Breast epithelium (tissue), 3 donors: ENCODE data around the gene DPYD.

Source experiments
- CTCF ChIP-seq, 3 donors: fragments of 450-650 bp; IDR thresholded peaks; one replicate each; pipeline ENCODE4 v1.5.1; 2016 to 2017; ENCODE audit warnings: antibody characterized with exemption in 3 of 3, mild to moderate bottlenecking in 3 of 3, moderate library complexity in 3 of 3
- POLR2A ChIP-seq: fragments of 450-650 bp; IDR thresholded peaks from one replicate; pipeline ENCODE4 v1.6.1; 2016; ENCODE audit warnings: antibody characterized with exemption, mild to moderate bottlenecking, moderate library complexity

DNA sequence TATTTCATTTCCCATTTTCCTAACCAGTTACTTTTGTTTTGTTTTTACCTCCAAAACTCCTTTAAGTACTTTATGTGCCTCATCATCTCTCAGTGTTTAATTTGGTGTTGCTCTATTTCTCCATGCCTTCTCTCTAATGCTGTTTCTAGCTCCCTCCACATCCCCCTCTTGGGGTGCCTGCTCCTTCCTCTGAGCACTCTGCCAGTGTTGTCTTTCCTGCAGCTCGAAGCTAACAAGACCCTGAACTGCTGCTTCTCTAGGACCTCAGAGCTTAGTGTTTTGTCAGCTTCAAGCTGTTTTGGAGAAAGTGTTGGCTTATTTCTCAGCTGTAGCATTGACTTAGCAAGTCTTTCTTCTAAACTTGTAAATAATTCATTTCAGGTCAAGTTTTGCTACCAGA is 290.6 kb downstream of the DPYD start:
- TF ChIP-seq POLR2A (no peak), CTCF (IDR thresholded peaks at IDR 0.05) (no peak)
